HG03521 (cell line): ENCODE data around the gene MEIOSIN.

Experiments used
- ATAC-seq: cut with Tn5 transposase; IDR thresholded peaks from one replicate; pipeline ENCODE4 v1.9.1; 2021; ENCODE audit warnings: mild to moderate bottlenecking, moderate library complexity; ENCODE audit not compliant: unreplicated experiment

MEIOSIN gene

GRCh38 chr19:45764945-45765701 is 31.9 kb downstream of the MEIOSIN start:
- ATAC-seq, result no peak

GRCh38 chr19:45765702-45766295 is 32.6 kb downstream of the MEIOSIN start:
- no peak for ATAC-seq

- ATAC-seq, result no peak
These were observed 33.1 kb downstream of the MEIOSIN start for GRCh38 chr19:45766296-45766868.

- no peak for ATAC-seq
These were observed 33.7 kb downstream of the MEIOSIN start for GRCh38 chr19:45766869-45767346.

- no peak for ATAC-seq
These were observed 34.2 kb downstream of the MEIOSIN start for GRCh38 chr19:45767410-45767880.

- ATAC-seq, result no peak
These were observed 34.8 kb downstream of the MEIOSIN start for GRCh38 chr19:45767881-45768654.

- ATAC-seq, result no peak
These were observed 35.4 kb downstream of the MEIOSIN start for GRCh38 chr19:45768655-45768983.

GRCh38 chr19:45768984-45769782 is 35.9 kb downstream of the MEIOSIN start, which contains the start of gene SIX5:
TSS of gene SIX5 (minus strand) at chr19:45769252. CDS start at chr19:45768844, 408 bp downstream.
- peak; percentile 66 for ATAC-seq

- no peak for ATAC-seq
These were observed 36.6 kb downstream of the MEIOSIN start for GRCh38 chr19:45769821-45770191.

- peak; percentile 42 for ATAC-seq
These were observed 37.2 kb downstream of the MEIOSIN start for GRCh38 chr19:45770192-45771101.

GRCh38 chr19:45771311-45771933 is 38.2 kb downstream of the MEIOSIN start:
- no peak for ATAC-seq

GRCh38 chr19:45772130-45772840 is 39.0 kb downstream of the MEIOSIN start:
- ATAC-seq, result no peak

GRCh38 chr19:45772912-45773311 is 39.7 kb downstream of the MEIOSIN start:
- ATAC-seq, result no peak

GRCh38 chr19:45773384-45773783 is 40.1 kb downstream of the MEIOSIN start:
- ATAC-seq, result no peak

GRCh38 chr19:45774765-45775164 is 41.5 kb downstream of the MEIOSIN start:
- no peak for ATAC-seq

GRCh38 chr19:45777395-45777961 is 44.2 kb downstream of the MEIOSIN start:
- no peak for ATAC-seq

GRCh38 chr19:45778010-45778661 is 44.9 kb downstream of the MEIOSIN start:
- no peak for ATAC-seq
